GM18502 (cell line): ENCODE results near the gene COX7A2.

Experiments used
- ATAC-seq: cut with Tn5 transposase; IDR thresholded peaks from one replicate; pipeline ENCODE4 v1.9.1; 2021; ENCODE audit warnings: mild to moderate bottlenecking; ENCODE audit not compliant: unreplicated experiment, poor library complexity

Gene COX7A2, protein sequence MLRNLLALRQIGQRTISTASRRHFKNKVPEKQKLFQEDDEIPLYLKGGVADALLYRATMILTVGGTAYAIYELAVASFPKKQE

DNA sequence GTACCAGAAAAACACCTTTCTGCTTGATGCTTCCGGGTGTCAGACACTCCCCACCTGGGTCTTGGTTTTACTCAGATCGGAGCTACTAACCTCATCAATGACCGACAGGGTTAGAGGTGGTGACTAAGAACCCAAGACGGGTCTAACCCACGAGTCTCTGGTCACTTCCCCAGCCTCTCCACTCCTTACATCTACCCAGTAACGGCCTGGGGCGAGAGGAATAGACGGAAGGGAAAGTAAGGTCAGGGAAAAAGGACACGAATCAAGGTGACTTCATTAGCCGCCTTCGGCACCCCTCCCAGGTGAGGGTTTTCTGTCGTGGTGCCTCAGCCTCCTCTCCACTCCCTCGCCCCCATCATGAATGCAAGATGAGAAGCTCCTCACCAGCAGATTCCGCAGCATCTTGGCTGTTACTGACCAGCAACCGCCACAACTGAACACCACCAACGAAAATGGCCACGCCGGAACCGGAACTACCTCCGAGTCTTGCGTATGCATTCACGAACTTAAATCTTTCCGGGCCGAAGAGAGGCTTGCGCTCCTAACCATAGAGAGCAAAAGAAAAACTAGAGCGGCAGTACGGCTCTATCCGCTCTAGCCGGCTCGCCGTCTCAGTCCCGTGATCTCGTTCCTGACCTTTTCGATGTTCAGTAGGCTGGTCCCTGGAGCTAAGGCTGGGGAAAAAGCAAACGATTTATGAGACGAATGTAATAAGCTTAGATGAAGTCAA, at the start of gene COX7A2:
COX7A2 (minus strand) TSS at position 469 of the 730 bp plus-strand sequence; CDS start at position 402, 67 bp downstream.
- ATAC-seq: peak; percentile 96

DNA sequence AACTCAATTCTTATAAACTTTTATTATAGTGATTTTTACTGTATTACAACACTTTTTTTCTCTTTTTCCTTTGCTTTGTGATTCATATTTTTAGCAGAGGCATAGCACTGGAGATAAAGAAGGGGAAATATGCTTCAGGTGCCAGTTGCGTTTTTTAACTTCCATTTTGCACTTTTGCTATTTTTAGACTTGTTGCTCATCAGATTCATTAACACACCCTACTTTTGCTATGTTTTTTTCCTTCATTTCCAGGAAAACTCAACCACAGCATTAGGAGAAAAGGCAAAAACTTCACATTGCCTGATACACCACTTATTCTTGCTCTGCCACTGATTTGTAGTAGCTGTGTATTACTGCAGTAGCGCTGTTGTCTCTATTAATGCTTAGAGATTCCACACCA, 49.0 kb upstream of the COX7A2 start:
- no peak for ATAC-seq

DNA sequence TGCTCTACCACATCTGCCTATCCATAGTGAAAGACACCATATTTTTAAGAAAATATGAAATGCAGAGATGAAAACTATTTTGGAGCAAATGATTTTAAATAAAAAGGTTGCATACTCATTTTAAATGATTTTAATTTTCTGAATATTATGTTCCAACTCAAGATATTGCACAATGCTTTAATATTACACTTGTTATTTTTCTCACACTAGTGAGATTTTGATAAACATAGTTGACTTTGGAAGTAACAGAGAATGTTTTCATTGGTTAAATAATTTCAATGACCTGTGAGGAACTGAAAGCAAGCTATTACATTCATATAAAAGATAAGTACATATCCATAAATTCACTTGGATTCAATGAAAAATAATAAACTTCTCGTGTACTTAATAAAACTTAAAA, 48.1 kb upstream of the COX7A2 start:
- ATAC-seq: no peak

DNA sequence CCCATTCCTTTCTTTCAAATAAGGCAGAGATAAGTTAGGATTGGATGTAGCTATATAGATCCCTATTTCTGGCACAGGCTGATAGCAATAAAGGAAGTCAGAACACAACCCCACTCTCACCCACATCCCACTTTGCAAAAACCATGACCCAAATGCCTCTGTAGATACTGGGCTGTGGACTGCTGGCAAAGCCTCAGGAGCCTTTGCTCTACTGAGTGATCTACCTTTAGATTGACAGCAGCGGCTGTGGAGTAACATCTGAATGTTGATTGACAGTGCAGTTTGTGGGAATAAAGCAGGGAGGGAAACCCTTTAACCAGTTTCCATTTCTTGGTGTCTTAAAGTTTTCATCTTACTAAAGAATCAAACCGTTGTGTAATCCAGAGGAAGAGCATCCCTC, 47.7 kb upstream of the COX7A2 start:
- ATAC-seq: no peak

DNA sequence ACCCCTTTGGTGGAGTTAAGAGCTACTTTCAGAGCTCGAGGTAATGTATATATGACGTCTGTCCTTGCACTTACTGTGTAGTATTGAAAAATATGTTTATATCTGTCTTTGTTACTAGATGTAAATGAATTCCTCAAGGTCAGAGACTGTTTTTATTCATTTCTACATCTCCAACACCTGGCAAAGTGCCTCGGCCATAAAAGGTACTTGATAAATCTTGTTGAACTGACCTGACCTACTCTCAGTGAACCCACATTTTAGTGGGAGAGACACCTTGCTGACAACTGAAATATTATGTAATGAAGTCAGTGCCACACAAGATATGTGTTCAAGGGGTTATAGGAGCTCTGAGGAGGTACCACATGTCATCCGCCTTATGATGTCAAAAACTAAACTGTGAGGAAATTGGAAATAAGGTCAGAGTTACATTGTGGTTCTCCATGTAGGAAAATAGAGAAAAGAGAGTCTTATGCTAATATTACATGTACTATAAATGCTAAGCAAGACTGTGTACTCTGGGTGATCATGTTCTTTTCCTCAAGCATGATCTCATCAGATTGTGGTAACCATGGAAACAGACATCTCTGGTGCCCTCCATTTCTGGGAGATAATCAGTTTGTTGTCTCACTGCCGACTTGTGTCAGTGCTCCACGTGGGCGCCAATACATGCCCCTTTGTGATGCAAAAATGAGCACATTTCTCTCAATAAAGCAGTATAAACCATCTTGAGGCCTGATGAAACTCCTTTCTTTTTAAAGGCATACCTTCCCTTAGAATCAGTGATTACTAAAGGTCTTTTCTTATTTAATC, 46.7 kb upstream of the COX7A2 start:
- no peak for ATAC-seq

DNA sequence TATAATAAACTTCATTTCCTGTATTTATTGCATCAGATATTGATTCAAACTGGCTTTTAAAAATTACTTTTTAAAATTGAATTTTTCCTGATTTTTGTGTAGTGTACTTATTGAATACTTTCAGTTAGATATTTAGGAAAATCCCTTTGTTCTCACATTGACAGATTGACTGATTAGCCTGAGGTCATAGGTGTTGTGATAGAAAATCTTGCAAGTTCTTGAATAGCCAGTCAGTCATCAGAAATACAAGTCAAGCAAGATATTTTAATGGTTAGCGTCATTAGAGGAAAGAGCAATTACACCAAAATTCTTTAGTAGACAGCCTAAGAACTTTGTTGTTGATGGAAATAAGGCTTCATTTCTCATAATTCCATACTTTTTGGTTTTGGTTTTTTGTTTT, 44.4 kb upstream of the COX7A2 start:
- ATAC-seq: no peak

DNA sequence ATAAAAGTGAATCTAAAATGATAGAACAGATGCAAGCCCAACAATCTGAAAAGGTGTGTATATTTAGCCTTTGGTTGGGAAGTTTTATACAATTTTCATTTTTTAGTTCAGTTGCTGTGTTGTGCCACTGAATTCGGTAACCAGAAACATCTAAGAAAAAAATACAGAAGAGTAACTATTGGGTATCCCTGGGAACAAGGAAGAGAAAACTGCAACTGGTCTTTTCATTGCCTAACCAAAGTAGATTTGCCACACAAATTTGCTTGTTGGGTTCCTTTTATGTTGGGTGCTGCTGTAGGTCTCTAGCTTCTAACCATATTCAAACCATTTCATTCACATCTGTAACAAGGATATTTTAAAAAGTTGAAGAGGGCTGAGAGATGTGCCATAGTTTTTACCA, 43.8 kb upstream of the COX7A2 start:
- no peak for ATAC-seq

DNA sequence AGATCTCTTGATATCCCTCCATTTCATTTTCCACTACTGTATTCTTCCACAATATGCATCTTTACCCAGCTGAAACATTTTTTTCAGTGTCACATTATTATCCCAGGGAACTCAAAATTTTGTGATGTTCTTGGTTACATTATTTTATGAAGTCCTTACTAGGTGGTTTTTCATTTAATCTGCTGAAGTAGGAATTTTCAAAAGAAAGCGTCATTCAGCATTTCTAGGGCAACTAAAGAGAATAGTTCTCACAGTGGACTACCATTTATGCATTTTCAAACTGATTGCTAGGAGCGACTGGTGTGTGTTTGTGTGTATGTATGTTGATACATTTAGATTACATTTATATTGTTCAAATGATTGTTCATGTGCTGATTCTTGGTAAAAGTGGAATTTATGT, 43.4 kb upstream of the COX7A2 start:
- no peak for ATAC-seq

DNA sequence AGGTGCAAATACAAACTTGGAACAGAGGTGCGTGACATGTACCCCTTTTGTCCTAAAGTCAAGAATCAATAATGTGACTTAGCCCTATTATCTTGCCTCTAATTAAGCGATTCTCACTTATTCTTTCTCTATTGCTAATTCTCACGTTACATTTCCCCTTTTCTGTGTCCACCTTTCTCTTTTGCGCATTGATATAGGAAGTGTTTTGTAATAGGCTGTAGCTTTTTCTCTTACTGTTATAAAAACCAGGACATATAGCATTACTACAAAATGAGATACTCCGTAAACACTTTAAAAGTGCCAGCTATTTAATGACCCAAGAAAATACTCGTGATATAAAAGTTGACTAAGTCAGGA, 41.7 kb upstream of the COX7A2 start:
- ATAC-seq: peak; percentile 3

DNA sequence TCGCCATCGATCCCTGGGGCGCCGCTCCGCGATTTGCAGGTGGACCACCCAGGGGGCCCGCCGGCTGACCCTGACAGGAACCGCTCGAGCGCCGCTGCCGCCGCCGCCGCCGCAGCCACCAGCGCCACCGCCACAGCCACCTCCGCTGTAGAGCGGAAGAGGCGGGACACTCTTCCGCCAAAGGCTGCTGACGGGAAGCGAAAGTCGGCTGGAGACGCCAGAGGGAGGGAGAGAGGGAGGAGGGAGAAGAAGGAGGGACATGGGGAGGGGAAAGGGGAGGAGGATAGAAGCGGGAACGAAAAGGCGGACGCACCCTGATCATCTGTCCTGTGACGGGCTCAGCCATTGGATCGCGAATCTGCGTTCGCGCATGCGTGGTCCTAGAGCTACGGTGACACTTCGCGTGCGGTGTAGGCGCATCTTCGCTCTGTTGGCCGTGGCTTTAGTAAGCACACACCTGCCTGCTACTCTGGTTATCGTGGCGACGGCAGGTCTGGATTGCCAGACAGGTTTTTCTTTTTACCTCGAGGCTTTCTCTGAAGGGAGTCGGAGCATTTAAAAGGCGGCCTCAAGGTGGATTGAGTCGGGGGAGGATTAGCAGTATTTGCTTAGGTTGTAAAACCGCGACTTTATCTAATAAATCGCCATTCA, 41.2 kb upstream of the COX7A2 start, which contains the start of gene TMEM30A:
TMEM30A (minus strand) TSS at position 161 of the 651 bp plus-strand sequence; CDS start at position 7, 154 bp downstream.
- ATAC-seq: peak; percentile 93

DNA sequence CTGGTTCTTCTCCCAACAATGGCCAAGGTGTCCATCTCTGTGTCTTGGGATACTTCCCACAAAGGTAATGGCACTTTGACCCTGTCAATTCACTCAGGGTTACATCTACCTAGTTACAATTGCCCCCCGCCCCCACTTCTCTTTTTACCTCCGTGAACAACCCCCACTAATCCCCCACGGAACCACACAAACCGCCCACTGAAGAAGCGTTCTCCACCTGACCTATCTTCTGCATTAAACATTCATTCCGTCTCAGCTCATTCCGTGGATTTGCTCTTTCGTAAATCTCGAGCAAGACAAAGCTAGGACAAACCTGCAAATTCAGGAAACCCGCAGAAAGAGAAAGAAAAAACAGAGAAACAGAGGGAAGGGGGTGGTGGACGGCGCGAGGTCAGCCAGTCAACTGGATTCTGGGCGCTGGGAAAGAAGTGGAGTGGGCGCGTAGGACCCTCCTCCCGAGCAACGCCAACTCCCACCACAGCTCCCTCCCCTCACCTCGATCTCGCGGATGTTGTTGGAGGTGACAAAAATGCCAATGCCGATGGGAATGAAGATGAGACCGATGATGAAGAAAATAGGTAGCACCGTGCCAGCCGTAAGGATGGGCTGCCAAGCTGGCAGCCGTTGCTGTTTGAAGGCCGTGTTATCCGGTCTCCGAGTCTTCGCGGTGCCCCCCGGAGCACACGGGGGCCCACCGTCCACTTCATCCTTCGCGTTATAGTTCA, 40.5 kb upstream of the COX7A2 start:
- peak; percentile 30 for ATAC-seq

DNA sequence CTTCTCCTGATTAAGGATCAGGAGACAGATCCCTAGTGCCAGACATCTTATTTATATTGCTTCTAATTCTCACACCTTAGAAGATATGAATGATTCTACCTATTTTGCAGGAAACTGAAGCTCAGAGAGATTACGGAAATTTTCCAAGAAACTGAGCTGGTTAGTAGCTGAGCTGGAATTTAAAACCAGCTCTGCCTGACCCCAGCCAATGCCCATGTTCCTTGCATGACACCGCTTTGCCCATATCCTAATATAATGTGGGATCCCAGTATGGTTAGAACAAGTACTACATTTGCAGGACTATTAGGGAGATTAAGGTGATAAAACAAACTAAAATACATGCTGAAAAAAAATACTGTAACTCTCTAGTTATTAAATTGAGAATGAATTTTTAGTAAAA, 39.1 kb upstream of the COX7A2 start:
- no peak for ATAC-seq

DNA sequence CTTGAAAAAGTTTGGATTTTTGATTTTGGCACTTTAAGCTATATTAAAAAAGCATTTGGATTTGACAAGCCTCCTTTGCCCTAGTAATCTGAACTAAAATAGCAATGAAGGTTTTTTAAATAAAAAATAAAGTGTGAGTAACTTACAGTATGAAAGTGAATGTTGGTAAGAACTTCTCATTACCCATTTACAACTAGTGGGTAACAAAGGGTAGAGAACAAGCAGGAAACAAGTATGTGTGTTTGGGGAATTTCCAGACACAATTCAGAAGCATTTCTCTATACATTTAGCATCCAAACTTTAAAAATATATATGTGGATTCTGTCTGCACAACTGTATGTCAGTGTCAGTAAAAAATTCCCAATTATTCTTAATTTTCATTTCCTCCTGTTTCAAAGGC, 38.1 kb upstream of the COX7A2 start:
- peak; percentile 12 for ATAC-seq

DNA sequence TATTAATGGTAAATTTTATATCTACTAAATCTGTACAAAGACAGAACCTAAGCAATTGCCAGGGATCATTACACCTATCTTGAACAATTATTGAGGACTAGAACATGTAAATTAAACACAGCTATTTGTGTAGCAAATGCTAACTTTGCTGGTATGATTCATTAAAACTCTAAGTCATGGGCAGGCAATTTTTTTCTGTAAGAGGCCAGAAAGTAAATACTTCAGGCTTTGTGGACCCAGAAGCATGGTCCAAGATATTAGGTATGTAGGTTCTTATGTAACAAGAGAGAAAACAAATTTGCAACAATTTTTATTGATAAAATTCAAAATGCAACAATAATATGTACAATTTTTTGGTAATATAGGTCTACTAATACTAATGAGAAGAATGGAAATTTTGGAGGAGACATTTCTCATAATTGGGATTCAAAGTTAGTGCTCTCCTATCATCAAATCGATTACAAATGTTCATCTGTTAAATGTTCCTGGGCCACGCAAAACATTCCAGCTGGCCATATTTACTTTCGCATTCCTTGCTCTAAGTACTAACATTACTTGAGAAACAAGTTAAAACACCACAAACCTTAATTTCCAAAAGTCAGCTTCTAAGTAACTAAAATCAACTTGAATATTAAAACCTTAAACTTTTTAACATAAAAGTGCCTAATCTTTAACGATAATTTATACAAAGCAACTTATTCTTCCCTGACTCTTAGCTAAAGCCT, 36.7 kb upstream of the COX7A2 start:
- ATAC-seq: no peak

DNA sequence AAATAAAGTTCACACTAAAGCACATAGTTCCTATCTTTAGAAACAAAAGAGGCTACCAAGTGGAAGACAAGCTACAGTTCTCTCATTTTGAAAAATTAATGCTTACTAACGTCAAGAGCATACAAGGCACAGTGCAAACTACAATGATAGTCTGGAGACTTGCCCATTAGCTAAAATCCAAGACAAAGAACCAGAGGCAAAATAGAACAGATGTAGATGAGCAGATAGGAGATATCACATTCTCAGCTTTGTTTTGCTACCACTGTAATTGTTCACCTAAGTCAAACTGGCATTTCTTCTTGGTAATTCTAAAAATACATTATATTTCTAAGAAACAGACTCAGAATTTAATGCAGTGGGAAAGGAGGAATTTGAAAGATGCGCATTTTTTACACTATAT, 35.8 kb upstream of the COX7A2 start:
- ATAC-seq: no peak

DNA sequence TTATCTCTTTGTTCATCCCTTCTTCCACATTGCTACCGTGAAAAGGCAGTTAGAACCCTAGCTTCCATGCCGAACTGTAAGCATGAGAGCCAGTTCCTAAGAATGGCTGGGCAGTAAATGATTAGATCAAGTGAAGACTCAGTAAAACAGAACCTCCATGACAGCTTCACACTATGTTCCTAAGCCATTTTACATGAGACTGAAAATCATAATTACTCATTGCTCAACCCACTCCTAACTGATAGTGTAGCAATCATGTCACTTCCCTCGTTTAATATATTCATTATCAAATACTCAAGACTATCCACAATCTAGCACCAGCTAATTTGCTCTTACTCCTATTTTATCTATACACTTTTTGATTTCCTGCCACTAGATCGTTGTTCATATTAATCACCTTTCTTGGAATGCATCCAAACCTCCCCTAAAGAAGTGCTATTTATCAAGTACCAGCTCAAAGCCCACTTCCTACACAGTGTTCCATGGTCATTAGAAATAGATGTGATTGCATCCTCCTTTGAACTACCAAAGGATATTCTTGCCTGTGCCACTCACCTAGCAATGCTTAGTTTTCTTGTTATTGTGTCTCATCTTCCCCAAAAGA, 35.0 kb upstream of the COX7A2 start:
- ATAC-seq: no peak

DNA sequence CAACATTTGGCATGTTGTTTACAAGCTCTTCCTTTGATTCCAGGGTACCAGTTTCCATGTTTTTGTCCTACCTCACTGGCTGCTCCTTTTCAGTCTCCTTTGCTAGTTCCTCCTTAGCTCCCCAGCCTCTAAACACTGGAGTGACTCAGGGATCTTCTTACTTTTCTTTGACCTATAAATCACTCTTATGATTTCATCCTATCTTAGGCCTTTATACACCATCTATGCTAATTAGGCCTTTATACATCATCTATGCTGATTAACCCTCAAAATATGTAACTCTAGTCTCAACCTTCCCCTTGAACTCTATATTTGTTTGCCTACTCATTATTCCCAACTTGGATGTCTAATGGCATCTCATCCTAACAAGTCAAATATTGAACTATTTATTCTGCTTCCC, 31.5 kb upstream of the COX7A2 start:
- no peak for ATAC-seq

DNA sequence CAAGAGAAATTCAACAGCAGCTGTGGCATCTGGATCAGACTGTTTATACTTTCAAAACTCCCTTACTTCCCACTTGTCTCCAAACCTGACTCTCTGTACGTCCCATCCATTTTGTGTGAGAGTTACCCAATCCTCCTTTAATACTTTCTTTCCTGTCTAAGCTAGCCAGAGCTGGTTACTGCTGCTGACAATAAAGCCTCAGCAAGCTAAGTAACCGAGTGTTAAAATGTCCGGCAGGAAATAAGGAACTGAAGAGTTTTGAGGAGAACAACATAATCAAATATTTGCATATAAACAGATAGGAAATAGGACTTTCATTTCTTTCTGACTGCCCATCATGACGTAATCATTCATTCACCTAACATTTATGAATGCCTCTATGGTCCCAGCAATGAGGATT, 29.4 kb upstream of the COX7A2 start:
- ATAC-seq: no peak

DNA sequence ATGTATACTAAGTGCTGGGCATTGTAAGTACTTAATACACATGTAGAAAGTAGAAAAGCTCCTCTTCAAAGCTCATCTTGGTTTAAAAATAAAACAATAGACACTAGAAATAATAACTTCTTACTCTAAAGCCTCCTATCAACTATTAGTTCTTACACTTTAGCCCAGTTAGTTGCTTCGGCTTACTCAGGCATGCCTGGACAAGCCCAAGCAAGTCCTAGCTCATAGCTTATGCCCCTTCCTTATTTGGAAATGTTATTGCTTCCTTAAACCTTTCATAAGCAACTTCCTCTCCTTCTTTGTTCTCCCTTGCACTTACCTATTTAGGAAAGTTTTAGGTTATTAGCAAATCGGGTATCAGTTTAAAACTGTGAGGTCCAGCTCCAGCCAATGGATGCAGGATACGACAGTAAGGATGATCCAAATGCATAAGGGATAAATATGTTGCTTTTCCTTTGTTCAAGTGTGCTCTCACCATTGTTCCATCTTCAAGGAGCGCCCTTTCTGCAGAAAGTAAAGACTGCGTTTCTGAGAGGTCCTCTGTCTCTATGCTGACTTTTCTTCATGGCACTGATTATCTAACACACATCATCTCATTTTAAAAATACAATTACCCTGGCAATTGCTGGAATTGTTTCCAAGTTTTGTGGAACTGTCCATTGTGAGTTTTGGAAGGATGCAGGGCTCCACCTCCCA, 28.7 kb upstream of the COX7A2 start:
- ATAC-seq: no peak
